ENCODE data around the gene CD3E. TPM values are rescaled to one million over a fixed set of nuclear protein-coding genes. Genes with fewer than 3 reads are reported as not detected.

The CD3E gene
- total and polyA plus RNA-seq, 2 donors (not counting 1 experiment from before 2014, with no cell fraction given) = 1.0 to 1.7 TPM

DNA sequence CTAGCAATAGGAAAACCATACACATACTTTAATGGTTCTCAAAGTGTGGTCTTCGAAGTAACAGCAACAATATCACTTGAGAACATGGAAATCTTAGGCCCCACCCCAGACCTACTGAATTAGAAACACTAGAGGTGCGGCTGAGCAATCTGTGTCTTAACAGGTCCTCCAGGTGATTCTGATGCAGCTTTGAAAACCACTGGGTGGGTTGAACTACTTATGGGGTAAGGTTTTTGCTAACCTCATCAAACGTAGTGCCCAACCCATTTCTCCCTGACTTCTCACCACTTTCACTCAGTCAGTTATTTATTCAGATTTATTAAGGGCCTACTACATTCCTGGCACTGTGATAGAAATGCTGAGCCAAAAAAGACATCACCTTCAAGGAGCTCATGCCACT is 44.2 kb upstream of the CD3E start:
- Histone ChIP-seq H3K79me2 (ENCODE audit: control insufficient read depth, insufficient read depth, low read length) (no peaks in the 10 kb centered on the region), H3K27ac (ENCODE audit: low read length in 2 of 2) (no peak overlapping the region), H3K4me1 (ENCODE audit: control insufficient read depth in 2 of 2, insufficient read depth in 2 of 2, low read length in 2 of 2) (peaks cover 9 to 11% of the 10 kb centered on the region in 2 donors), H2AFZ (ENCODE audit: insufficient read depth, low read depth, low read length, poor library complexity, severe bottlenecking) (no peak overlapping the region), H3K27me3 (replicated peaks in 1 of 4; ENCODE audit: control extremely low read depth in 1 of 4, control insufficient read depth in 3 of 4, insufficient read depth in 4 of 4, low read length in 3 of 4) (peaks cover 0 to 39% (median 33%) of the 10 kb centered on the region in 4 experiments), H4K20me1 (ENCODE audit: control insufficient read depth, insufficient read depth, low read length, poor library complexity, severe bottlenecking) (no peaks in the 10 kb centered on the region), H3K36me3 (replicated peaks in 1 of 2; ENCODE audit: control extremely low read depth in 1 of 2, control insufficient read depth in 1 of 2, extremely low read depth in 1 of 2, insufficient read depth in 2 of 2, low read length in 1 of 2) (no peaks in the 10 kb centered on the region), H3K4me3 (ENCODE audit: control extremely low read depth in 1 of 5, extremely low read depth in 1 of 5, insufficient read depth in 1 of 5, low read depth in 2 of 5, low read length in 4 of 5) (no peak overlapping the region), H3K4me2 (replicated peaks; ENCODE audit: low read depth, low read length, poor library complexity, severe bottlenecking) (no peak overlapping the region), H3K9ac (ENCODE audit: low read length) (no peak overlapping the region), H3K9me3 (ENCODE audit: control extremely low read depth in 1 of 3, control insufficient read depth in 2 of 3, insufficient read depth in 1 of 3, low read length in 2 of 3) (peaks cover 0 to 2% (median 0%) of the 10 kb centered on the region in 3 donors)
- intact Hi-C loops (cut with micrococcal nuclease) = no loop called here
- Mint-ChIP-seq H3K4me1 (peaks cover 10% of the 10 kb centered on the region), H3K9me3 (ENCODE audit: insufficient read depth) (no peaks in the 10 kb centered on the region), H3K27ac (no peak overlapping the region), H3K27me3 (peaks cover 56% of the 10 kb centered on the region), H3K4me3 (no peak overlapping the region)
- TF ChIP-seq EZH2 (IDR thresholded peaks at IDR 0.05; ENCODE audit: borderline replicate concordance, insufficient read depth, low read depth, low read length, poor library complexity, severe bottlenecking) = no peak
- TF ChIP-seq, protein P1, sequence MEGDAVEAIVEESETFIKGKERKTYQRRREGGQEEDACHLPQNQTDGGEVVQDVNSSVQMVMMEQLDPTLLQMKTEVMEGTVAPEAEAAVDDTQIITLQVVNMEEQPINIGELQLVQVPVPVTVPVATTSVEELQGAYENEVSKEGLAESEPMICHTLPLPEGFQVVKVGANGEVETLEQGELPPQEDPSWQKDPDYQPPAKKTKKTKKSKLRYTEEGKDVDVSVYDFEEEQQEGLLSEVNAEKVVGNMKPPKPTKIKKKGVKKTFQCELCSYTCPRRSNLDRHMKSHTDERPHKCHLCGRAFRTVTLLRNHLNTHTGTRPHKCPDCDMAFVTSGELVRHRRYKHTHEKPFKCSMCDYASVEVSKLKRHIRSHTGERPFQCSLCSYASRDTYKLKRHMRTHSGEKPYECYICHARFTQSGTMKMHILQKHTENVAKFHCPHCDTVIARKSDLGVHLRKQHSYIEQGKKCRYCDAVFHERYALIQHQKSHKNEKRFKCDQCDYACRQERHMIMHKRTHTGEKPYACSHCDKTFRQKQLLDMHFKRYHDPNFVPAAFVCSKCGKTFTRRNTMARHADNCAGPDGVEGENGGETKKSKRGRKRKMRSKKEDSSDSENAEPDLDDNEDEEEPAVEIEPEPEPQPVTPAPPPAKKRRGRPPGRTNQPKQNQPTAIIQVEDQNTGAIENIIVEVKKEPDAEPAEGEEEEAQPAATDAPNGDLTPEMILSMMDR (IDR thresholded peaks at IDR 0.05) = no peak
- WGBS (ENCODE audit: insufficient coverage) = 100% methylated on average over 1 of the region's 3 CpGs
- DNase-seq = no peak
- POLR2A ChIA-PET = no interaction called here
- CTCF ChIA-PET = interaction anchor here (0.5 to 2.9 kb wide), 3 partner anchors 21 to 1096 kb away, joined by 3 to 19 read pairs (median 7); no protein-coding TSS in a partner anchor
- no peak for ATAC-seq (ENCODE audit: low read depth)

DNA sequence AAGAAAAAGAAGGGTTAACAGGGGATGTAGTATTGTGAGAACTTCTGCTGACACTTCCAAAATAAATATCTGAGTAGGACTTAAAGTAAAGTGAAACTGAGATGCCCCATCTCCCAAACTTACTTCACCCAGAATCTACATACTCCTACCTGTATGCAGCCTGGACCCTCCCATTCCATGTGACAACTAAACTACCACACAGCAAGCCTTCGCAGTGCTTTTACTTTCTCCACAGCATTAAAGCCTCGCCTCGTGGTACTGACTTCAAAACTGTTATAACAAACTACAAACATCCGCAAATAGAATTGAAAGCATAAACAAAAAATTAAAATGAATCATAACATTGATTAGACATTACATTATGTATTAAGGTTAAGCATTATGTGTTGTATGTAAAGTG is 41.4 kb upstream of the CD3E start:
- Histone ChIP-seq H3K27ac (ENCODE audit: low read length in 2 of 2) (no peak overlapping the region), H4K20me1 (ENCODE audit: control insufficient read depth, insufficient read depth, low read length, poor library complexity, severe bottlenecking) (no peaks in the 10 kb centered on the region), H3K79me2 (ENCODE audit: control insufficient read depth, insufficient read depth, low read length) (no peaks in the 10 kb centered on the region), H2AFZ (ENCODE audit: insufficient read depth, low read depth, low read length, poor library complexity, severe bottlenecking) (no peak overlapping the region), H3K36me3 (replicated peaks in 1 of 2; ENCODE audit: control extremely low read depth in 1 of 2, control insufficient read depth in 1 of 2, extremely low read depth in 1 of 2, insufficient read depth in 2 of 2, low read length in 1 of 2) (no peaks in the 10 kb centered on the region), H3K4me2 (replicated peaks; ENCODE audit: low read depth, low read length, poor library complexity, severe bottlenecking) (no peak overlapping the region), H3K4me3 (ENCODE audit: control extremely low read depth in 1 of 5, extremely low read depth in 1 of 5, insufficient read depth in 1 of 5, low read depth in 2 of 5, low read length in 4 of 5) (no peak overlapping the region), H3K4me1 (ENCODE audit: control insufficient read depth in 2 of 2, insufficient read depth in 2 of 2, low read length in 2 of 2) (peaks cover 9 to 11% of the 10 kb centered on the region in 2 donors), H3K9ac (ENCODE audit: low read length) (no peak overlapping the region), H3K27me3 (replicated peaks in 1 of 4; ENCODE audit: control extremely low read depth in 1 of 4, control insufficient read depth in 3 of 4, insufficient read depth in 4 of 4, low read length in 3 of 4) (peaks cover 0 to 56% (median 40%) of the 10 kb centered on the region in 4 experiments), H3K9me3 (ENCODE audit: control extremely low read depth in 1 of 3, control insufficient read depth in 2 of 3, insufficient read depth in 1 of 3, low read length in 2 of 3) (peaks cover 0 to 2% (median 0%) of the 10 kb centered on the region in 3 donors)
- H3K27me3 Mint-ChIP-seq = peaks cover 50% of the 10 kb centered on the region
- H3K27ac Mint-ChIP-seq = no peak overlapping the region
- peak overlapping the region; percentile 70 for H3K4me3 Mint-ChIP-seq
- no peaks in the 10 kb centered on the region for H3K9me3 Mint-ChIP-seq (ENCODE audit: insufficient read depth)
- WGBS (ENCODE audit: insufficient coverage) = no CpG with 5 or more reads among the region's 4 CpGs
- intact Hi-C loops (cut with micrococcal nuclease) = no loop called here
- TF ChIP-seq, protein P1 (IDR thresholded peaks at IDR 0.05) = no peak
- no peak for TF ChIP-seq EZH2 (IDR thresholded peaks at IDR 0.05; ENCODE audit: borderline replicate concordance, insufficient read depth, low read depth, low read length, poor library complexity, severe bottlenecking)
- POLR2A ChIA-PET = no interaction called here
- peaks cover 10% of the 10 kb centered on the region for H3K4me1 Mint-ChIP-seq
- CTCF ChIA-PET = interaction anchor here (1.6 to 1.9 kb wide), 3 partner anchors 26 to 92 kb away, joined by 4 to 10 read pairs (median 4); no protein-coding TSS in a partner anchor
- DNase-seq = no peak
- ATAC-seq (ENCODE audit: low read depth) = no peak
